Stimulated activated CD4-positive, alpha-beta T cell treated with anti-CD3 and anti-CD28 coated beads, TNF-alpha, amount 100 ng/mL, for 1 hour (primary cell): ENCODE measurements around the gene DCAF15.

Experiments
- DNase-seq, 3 donors: peaks; one replicate each; pipeline ENCODE4 v3.0.0-alpha.2; 2020; ENCODE audit warnings: low read depth in 3 of 3, low spot score in 1 of 3

The DCAF15 gene

DNA sequence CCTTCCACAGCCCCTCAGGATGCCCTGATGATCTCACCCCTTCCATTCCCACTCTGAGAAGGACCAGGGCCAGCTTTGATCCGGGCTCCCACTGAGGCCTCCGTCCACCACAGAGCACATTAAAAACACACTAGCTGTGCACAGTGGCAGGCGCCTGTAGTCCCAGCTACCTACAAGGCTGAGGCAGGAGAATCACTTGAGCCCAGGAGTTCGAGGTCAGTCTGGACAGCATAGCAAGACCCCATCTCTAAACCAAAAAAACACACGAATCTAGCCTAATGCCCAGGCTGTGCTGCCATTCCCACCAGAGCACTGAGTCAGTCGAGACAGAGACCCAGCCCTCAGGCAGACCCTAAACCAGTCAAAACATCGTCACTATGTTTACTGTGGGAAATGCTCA is 39.7 kb downstream of the DCAF15 start:
- no peak for DNase-seq

DNA sequence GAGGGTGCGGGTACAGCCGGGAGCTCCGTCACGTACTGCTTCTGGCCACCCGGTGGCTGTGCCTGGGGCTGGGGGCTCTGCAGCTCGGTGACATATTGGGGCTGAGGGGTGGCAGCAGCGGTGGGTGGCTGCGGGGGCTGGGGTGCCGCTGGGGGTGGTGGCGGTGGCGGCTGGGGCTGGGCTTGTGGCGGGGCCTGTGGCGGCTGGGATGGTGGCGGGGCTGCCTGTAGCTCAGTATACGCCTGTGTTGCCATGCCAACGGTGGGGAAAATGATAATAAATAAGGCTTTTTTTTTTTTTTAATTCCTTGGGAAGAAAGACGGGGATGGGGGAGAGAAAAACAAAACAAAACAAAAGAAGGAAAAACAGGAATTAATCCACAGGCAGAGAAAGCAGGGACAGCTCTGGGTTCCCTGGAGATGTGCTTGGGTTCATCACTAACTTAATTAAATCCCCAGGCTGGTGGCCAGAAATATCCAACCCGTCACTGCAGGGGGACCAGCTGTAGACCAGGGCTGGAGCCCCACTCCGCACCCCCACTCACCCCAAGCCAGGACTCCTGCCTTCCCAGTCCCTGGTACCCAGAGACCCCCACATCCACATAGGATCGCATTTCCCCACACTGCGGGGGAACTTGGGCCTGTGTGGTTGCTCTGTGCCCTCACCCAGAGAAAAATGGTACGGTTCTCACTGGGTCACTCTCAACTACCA is 41.4 kb downstream of the DCAF15 start:
- no peak for DNase-seq

DNA sequence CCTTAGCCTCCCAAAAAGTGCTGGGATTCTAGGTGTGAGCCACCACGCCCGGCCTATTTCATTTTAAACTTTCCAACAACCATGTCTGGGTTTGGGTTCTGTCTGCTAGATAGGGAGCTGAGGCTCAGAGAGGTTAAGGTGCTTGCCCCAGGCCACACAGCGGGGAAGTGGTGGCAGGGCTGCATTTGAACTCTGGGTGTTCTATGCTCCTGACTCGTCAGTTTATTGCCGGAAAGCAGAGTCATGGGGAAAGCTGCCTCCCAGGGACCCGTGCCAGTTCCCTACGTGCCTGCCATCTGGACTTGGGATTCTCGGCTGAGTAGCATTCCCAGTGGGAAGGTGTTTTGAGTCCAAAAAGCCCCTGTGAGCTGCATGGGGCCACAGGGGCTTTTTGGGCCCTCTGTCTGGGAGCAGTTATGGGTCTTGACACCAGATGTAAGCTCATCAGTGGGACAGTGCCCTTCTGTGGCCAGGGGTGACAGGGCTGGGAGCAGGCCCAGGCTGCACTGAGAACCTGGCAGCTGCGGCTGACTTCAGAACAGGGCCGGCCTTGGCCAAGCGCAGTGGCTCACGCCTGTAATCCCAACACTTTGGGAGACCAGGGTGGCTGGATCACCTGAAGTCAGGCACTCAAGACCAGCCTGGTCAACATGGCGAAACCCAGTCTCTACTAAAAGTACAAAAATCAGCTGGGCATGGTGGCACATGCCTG is 42.9 kb downstream of the DCAF15 start:
- DNase-seq, result no peak

DNA sequence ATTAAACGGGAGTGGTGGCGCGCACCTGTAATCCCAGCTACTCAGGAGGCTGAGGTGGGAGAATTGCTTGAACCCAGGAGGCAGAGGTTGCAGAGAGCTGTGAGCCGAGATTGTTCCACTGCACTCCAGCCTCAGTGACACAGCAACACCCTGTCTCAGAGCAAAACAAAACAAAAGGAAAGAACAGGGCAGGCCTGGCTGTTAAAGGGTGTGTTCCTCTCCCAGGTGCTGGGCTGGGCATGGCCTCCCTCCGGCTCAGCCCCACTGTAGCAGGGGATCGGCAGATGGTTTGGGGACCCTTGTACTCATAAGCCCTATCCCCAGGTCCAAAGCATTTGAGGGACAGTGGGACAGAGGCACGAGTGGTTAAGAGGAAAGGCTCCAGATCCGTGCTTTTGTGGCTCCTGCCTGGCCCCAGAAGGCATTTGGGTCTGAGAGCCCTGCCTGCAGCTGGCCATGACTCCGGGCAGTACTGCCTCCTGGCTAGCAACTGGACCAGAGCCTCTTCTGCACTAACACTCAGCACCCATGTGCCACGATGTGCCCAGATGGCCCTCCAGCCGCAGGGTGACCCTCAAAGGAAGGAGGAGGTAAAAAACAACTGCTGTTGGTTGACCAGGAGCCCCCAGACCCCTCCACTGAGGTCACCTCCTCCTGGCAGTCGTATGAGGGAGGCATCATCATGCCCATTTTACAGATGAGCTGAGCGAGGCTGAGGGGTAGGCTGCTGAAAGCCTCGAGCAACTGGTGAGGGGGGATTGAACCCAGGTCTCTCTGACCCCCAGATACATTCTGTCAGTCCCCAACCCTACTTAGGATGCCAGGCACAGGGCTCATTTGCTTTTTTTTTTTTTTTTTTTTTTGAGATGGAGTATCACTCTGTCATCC is 43.8 kb downstream of the DCAF15 start:
- no peak for DNase-seq

DNA sequence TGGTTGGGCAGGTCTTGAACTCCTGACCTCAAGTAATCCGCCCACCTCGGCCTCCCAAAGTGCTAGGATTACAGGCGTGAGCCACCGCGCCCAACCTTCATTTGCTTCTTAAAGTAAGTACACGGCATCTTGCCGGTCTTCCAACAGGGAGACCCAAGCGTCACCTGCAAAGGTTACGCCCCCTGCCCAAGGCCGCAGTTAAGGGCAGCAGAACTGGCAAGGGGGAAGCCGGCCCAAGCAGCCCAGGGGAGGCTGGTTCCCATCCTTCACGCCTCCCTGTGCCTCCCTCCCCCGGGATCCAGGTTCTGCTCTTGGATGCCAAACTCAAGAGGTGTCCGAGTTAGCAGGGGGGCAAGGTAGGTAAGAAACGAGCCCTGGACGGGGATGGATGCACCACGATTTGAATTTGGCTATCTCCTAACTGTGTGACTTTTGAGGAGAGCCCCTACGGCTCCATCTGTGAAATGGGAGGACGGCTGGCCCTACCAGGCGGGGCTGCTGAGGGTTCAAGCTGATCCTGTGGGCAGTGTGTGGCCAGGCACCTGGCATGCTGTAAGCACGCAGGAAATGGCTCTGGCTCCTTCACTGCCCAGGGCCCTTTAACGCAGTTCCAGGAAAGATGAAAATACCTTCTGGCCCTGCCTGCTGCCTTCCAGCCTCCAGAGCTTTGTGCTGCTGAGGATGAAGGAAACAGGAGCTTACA is 44.8 kb downstream of the DCAF15 start:
- DNase-seq, result no peak

- DNase-seq, result no peak
These were observed 45.3 kb downstream of the DCAF15 start for GRCh38 chr19:13997631-13997962.

DNA sequence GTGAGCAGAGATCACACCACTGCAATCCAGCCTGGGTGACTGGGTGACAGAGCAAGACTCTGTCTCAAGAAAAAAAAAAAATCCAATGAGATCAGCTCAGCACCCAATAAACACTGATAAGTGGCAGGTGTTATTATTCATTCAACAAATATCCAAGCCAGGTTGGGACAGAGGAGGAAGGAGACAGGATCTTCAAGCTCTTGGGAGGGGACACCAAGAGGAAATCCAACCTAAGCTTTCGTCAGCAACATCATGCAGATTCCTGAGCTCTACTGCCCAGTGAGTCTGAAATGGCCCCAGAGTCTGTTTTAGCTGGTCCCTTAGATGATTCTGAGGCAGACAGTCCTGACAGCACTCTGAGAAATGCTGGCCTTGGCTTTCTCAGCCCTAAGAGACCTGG is 46.1 kb downstream of the DCAF15 start:
- DNase-seq, result no peak

DNA sequence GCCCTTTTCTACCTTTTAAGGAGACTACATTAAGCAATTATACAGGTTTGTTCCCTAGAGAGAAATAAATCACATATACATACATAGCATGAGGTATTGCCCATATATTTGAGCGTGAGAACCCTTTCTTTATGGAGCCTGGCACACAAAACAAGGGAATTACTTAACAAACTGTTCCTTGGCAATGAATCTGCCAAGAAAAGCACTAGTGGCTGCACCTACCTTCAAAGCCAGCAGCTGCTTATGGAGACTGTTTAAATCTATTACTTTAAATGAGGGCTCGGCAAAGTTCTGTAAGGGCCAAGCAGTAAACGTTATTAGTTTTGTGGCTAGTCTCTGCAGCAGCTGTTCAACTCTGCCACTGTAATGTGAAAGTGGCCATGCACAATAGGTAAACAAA is 46.8 kb downstream of the DCAF15 start:
- no peak for DNase-seq

DNA sequence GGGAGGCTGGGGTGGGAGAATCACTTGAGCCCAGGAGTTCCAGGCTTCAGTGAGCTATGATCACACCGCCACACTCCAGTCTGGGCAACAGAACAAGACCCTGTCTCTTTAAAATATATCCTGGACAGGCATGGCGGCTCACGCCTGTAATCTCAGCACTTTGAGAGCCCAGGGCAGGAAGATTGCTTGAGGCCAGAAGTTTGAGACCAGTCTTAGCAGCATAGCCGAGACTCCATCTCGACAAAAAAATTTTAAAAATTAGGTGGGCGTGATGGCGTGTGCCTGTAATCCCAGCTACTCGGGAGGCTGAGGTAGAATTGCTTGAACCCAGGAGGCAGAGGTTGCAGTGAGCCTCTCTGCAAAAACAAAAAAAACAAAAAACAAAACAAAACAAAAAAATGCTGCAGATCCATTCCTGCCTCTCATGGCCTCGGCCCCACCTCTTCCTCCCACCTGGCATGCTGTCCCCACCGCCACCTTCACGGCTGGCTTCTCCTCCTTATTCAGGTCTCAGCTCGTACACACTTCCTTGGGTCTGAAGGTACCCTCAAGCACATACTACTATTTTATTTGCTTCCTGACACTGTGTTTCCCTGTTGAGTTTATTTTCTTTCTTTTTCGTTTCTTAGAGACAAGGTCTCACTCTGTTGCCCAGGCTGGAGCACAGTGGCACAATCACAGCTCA is 48.5 kb downstream of the DCAF15 start:
- DNase-seq, result no peak

DNA sequence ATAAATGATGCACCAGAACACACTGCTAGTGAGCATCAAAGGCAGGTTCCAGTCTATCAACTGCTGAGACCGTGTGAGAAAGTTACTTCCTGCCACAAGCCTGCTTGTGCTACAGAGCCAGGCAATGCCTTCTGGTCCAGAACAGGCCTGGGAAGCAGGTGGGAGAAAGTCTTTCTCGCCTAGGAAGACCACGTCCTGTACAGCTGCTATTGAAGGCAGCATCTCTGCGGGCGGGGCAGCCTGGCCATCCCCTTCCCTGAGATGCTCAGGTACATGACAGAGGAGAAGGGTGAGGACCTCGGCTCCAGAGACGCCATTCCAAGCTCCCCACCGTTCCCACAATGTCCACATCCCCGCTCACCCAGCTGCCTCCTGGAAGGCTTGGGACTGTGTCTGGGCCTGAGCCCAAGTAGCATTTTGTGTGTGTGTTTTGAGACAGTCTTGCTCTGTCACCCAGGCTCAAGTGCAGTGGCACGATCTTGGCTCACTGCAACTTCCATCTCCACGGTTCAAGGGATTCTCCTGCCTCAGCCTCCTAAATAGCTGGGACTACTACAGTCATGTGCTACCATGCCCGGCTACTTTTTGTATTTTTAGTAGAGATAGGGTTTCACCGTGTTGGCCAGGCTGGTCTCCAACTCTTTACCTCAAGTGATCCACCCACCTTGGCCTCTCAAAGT is 50.4 kb downstream of the DCAF15 start:
- no peak for DNase-seq

GRCh38 chr19:14003251-14004055 is 51.1 kb downstream of the DCAF15 start:
- DNase-seq, result no peak

DNA sequence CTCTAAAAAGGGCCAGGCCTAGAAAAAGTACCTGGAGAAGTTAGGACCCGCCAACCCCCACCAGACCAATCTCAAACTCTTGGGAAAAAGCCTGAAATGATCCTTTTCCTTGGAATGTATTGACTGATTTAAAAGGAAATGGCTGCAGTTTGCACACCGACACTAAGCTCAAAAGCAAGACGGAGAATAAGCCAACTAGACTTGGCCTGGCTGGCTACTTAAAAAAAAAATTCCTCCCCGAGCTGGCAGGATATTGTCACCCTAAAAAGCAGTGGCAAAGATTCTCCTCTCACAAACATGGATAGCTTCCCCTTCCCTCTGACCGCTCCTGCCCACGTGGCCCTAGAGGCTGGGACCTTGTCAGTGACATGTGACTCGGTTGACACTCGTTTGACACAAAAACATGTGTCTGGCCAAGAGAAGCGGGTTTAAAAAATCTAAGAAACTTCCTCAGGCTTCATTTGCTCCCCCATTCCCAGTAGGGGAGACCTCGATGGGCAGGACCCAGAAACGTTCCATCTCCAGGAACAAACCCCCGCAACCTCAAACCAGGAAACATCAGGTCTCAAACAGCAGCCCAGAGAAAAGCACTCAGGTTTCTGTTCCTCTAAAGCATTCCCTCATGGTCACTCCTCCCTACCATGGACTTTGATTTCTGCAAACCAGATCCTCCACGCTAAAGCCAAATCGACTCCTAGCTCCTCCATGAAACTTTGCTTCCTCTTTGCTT is 52.5 kb downstream of the DCAF15 start:
- DNase-seq, result no peak

DNA sequence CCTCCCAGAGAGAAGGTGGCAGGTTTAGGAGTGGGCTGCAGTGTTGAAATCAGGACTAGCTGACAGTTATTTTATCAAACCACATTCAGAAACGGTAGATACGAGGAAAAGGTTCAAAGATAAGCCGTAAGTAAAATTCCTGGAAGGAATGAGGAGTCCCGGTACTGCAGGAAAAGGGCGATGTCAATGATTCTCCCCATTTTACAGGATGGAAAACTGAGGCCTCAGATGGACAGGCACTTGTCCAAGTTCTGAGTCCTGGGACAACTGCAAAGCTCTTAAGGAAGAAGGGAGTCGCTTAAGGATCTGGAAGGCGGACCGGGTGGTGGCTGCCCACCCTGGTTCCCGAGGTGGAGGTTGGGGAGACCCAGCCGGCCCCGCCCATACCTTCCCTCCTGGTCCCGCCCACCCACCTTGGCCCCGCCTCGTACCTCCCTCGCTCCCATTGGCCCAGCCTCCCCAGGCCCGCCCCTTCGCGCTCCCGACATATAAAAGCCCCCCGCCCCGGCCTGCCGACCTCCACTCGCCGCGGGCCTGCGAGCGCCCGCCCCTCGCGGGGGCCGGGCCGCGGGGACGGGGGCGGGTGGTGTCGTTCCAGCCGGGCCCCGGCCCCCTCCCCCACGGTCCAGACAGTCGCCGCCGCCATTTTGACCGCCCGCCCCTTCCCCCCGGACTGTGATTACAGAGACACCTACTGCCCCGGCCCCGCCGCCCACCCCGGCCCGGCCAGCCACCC is 53.2 kb downstream of the DCAF15 start:
- peak; percentile 88 to 91 (median 89) for DNase-seq

DNA sequence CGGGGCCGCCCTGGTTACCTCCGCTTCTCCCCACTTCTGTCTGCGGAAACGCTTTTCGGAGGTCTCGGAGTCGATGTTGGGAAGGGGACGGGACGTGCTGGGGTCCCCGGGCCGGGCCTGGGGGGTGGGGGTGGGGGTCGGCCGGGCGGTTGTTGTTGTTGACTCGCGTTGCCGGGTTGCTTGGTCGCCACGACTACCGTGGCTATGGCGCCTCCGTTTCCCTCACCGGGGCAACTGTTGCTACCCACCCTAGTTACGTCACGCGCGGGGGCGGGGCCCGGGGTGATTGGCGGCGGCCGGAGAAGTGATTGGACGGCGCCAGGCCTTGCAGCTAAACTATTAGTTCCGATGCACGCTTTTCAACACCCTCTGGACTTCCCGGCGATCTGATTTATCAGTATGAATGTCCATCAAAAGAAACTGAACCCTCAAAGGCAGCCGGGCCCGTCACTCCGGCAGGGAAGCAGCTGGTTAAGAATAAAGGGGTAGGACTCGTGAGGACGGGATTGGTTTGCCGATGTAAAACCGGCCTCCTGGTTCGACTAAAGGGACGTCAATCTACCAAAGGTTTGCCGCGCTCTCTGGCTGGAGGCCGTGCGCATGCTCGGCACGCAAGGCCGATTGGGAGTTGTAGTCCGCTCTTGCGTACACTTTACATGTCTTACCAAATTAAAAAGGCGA is 53.9 kb downstream of the DCAF15 start, which contains the start of gene RFX1:
RFX1 (minus strand) TSS at position 236 of the 681 bp plus-strand sequence. CDS start 12,477 bp downstream, outside the sequence.
- peak; percentile 99 to 100 (median 99) for DNase-seq

- DNase-seq, result no peak
These were observed 54.7 kb downstream of the DCAF15 start for GRCh38 chr19:14006766-14007562.
